ENCODE measurements around the gene ALKBH3. TPM values are rescaled to one million over a fixed set of nuclear protein-coding genes. Genes with fewer than 3 reads are reported as not detected.

ALKBH3 gene
- total RNA-seq, 1 donor from 2014 or later = 27.3 TPM

DNA sequence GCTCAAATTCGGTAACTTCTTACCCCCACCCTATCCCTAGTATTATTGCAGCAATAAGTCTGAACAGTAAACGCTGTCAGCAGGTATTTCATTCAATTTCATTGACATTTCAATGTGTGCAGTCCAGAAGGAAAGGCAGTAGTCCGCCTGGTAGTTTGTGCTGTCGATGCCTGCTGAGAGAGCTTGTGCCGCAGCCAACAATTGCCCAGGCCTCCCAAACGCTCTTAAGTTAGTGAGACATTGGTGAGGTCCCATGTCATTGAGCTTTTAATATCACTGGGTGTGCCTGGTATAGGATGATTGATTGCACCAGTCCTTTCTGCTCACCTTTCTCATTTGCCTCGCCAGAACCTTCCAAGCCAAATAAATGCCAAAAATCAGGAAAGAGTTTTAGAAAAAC, 28.1 kb downstream of the ALKBH3 start:
- TF ChIP-seq, protein P1, sequence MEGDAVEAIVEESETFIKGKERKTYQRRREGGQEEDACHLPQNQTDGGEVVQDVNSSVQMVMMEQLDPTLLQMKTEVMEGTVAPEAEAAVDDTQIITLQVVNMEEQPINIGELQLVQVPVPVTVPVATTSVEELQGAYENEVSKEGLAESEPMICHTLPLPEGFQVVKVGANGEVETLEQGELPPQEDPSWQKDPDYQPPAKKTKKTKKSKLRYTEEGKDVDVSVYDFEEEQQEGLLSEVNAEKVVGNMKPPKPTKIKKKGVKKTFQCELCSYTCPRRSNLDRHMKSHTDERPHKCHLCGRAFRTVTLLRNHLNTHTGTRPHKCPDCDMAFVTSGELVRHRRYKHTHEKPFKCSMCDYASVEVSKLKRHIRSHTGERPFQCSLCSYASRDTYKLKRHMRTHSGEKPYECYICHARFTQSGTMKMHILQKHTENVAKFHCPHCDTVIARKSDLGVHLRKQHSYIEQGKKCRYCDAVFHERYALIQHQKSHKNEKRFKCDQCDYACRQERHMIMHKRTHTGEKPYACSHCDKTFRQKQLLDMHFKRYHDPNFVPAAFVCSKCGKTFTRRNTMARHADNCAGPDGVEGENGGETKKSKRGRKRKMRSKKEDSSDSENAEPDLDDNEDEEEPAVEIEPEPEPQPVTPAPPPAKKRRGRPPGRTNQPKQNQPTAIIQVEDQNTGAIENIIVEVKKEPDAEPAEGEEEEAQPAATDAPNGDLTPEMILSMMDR (conservative IDR thresholded peaks at IDR 0.05; ENCODE audit: low read depth, low read length) = no peak
- no peak for DNase-seq (ENCODE audit: low read depth)
- H3K4me3 ChIP-seq (ENCODE audit: low read depth, low read length) = no peak overlapping the region

DNA sequence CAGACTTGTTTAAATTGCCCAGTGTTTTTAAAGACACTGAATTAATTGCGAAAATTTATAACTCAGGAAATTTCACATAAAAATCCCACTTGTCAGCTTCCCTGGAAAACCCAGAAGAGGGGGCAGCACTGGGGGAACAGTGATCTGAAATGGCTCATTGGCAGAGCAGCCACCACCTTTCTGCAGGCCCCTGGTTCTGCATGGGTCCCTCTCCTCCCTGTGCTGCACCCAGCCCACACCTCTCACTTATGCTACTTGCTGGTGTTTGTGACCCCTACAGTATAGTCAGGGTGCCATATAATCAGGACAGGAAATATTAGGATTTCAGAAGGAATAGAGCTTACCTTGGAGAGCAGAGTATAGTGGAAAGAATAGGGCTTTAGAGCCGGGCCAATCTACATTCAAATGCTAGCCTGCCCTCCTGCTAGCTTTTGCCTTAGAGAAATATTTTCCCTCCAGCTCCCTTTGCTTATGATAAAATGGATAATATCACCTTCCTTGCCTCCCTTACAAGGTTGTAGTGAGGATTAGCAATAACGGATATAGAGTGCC, 33.3 kb downstream of the ALKBH3 start:
- H3K4me3 ChIP-seq (ENCODE audit: low read depth, low read length) = no peak overlapping the region
- no peak for DNase-seq (ENCODE audit: low read depth)

DNA sequence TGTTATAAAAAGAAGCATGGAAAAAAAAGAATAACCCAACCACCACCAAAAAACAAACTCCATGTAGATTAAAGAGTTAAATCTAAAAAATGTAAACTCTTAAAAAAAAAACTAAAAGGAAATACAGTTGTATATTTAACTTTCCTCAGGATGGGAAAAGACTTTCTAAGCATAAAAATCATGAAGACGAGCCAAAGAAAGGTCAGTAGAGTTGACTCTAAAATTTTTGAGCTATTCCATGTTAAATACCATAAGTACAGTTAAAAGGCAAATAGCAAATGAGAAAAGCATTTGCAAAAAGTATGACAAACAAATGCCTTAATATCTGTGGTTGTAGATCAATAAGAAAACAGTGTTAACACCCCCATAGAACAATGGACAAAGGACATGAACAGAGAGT, 33.8 kb downstream of the ALKBH3 start:
- TF ChIP-seq, protein P1 (conservative IDR thresholded peaks at IDR 0.05; ENCODE audit: low read depth, low read length) = no peak
- no peak overlapping the region for H3K4me3 ChIP-seq (ENCODE audit: low read depth, low read length)
- no peak for DNase-seq (ENCODE audit: low read depth)

More for the DNA sequence above, 33.3 kb downstream of the ALKBH3 start:
- TF ChIP-seq, protein P1 (conservative IDR thresholded peaks at IDR 0.05; ENCODE audit: low read depth, low read length) = no peak

DNA sequence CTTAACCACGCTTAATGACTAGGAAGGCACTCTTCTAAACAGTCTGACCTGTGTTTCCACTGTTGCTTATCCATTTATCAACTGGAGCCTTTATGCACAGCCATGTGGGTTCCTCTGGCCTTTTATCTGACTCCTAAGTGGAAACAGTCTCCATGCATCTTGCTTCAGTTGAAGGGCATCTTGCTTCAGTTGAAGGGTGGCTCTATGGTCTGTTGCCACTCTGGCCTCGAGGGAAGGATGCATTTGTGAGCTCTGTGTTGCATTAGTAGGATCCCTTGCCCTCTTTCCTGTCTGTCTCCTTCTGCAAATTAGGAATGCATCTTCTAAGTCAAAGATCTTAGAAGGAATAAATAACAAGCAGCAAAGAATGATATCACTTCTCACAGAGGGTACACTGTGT, 36.0 kb downstream of the ALKBH3 start:
- DNase-seq (ENCODE audit: low read depth) = no peak
- H3K4me3 ChIP-seq (ENCODE audit: low read depth, low read length) = no peak overlapping the region
- TF ChIP-seq, protein P1 (conservative IDR thresholded peaks at IDR 0.05; ENCODE audit: low read depth, low read length) = no peak

DNA sequence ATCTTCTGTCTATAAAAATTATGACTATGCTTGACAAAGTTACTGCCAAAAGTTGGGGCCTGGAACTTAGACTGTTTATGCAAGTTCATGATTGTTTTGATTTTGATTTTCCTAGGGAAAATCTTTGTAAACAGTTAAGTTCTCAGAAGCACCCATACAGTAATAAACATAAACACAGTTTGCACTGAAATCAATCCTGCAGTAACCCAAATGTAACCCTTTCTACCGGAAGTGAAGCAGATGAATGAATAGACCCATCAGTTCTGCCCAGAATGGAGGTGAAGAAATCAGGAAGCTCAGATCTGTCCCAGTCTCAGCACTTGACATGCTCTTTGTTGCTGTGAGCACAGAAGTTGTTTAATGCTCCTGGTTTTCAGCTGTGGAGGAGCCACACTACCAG, 37.2 kb downstream of the ALKBH3 start:
- TF ChIP-seq, protein P1 (conservative IDR thresholded peaks at IDR 0.05; ENCODE audit: low read depth, low read length) = no peak
- DNase-seq (ENCODE audit: low read depth) = no peak
- no peak overlapping the region for H3K4me3 ChIP-seq (ENCODE audit: low read depth, low read length)

DNA sequence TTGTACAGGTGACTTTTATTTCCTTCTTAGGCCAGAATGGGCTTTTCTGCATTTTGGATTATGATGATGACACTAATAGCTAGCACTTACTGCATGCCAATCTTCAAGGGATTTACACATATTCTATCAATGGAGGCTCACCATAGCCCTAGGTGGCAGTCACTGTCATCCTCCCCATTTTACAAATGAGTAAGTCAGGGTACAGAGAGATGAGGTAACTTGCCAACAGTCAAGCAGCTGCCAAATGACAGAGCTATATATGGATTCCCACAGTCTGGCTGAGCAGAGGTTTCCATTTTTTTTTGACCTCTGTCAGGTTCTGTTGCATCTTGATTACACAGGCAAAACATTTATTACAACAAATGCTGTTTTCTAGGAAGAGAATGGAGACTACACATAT, 38.0 kb downstream of the ALKBH3 start:
- no peak for DNase-seq (ENCODE audit: low read depth)

More for the DNA sequence above, 38.0 kb downstream of the ALKBH3 start:
- H3K4me3 ChIP-seq (ENCODE audit: low read depth, low read length) = no peak overlapping the region
- TF ChIP-seq, protein P1 (conservative IDR thresholded peaks at IDR 0.05; ENCODE audit: low read depth, low read length) = no peak

All from epithelial cell of proximal tubule (primary cell).